OCI-LY7 (cell line): ENCODE results near the gene INKA2.

Experiments
- EZH2phosphoT487 ChIP-seq: fragments of 200-600 bp; sonication (generic); IDR thresholded peaks from 2 replicates; pipeline ENCODE4 v1.6.1; 2018; ENCODE audit warnings: low read depth, borderline replicate concordance, mild to moderate bottlenecking, mixed run types, antibody characterized with exemption, low read length, moderate library complexity, mixed read lengths
- TF ChIP-seq, protein P1 (sequence below): fragments of 200-600 bp; sonication (generic); conservative IDR thresholded peaks from 2 replicates; pipeline ENCODE4 v1.5.1; 2014; ENCODE audit warnings: mild to moderate bottlenecking, antibody characterized with exemption, low read length, moderate library complexity, mixed read lengths

DNA sequence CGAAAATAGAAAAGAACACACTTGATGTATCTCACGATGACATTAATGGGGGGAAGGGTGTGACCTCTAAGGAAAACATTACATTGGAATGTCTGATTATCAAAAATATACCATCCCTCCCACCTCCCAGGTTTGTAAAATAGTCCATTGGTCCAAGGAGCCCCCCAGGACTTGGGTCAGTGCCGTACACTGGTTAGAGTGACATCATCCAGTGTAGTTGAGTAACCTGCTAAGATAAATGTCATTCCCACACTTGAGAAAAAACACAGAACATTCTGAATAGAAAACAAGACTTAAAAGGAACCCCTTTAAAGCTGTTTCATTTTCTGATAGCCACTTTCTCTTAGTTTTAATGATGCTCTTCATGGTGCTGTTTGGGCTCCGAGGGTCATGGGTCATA, 31.7 kb upstream of the INKA2 start:
- TF ChIP-seq, protein P1, sequence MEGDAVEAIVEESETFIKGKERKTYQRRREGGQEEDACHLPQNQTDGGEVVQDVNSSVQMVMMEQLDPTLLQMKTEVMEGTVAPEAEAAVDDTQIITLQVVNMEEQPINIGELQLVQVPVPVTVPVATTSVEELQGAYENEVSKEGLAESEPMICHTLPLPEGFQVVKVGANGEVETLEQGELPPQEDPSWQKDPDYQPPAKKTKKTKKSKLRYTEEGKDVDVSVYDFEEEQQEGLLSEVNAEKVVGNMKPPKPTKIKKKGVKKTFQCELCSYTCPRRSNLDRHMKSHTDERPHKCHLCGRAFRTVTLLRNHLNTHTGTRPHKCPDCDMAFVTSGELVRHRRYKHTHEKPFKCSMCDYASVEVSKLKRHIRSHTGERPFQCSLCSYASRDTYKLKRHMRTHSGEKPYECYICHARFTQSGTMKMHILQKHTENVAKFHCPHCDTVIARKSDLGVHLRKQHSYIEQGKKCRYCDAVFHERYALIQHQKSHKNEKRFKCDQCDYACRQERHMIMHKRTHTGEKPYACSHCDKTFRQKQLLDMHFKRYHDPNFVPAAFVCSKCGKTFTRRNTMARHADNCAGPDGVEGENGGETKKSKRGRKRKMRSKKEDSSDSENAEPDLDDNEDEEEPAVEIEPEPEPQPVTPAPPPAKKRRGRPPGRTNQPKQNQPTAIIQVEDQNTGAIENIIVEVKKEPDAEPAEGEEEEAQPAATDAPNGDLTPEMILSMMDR: no peak
- TF ChIP-seq EZH2phosphoT487: no peak
